K562 (cell line): ENCODE measurements around the gene PCK1. TPM values are rescaled to one million over a fixed set of nuclear protein-coding genes. Genes with fewer than 3 reads are reported as not detected.

Experiments
- FOXJ3 ChIP-seq: sonication (generic); formaldehyde crosslinking; IDR thresholded peaks from 2 replicates; pipeline ENCODE4 v1.4.0; 2020; ENCODE audit warnings: mild to moderate bottlenecking, missing genetic modification reagents
- HNRNPH1 ChIP-seq: fragments of 200-400 bp; formaldehyde crosslinking; optimal IDR thresholded peaks from 2 replicates; pipeline ENCODE3; 2017; ENCODE audit warnings: low read depth, mild to moderate bottlenecking, low read length, moderate library complexity
- MGA ChIP-seq: fragments of 450-650 bp; IDR thresholded peaks from 2 replicates; pipeline ENCODE4 v1.6.1; 2016; ENCODE audit warnings: mild to moderate bottlenecking, moderate library complexity
- polyA plus RNA-seq, 8 experiments: library from polyadenylated mRNA; depleted of rRNA in 4 of 8; stranded (reverse) in 5 of 8; unstranded in 3 of 8; fragments of >200 nt; fragmentation: Nextera tagmentation in 2 of 8; fragmentation: Illumina TruSeq in 1 of 8; extraction: Ambion mirVana in 2 of 8; extraction: Trizol in 1 of 8; gene quantifications; 2 replicates each; pipeline versions ENCODE4 v1.2.1 to v1.2.3, GENCODE V29; 2011 to 2014; ENCODE audit warnings: inconsistent platforms in 1 of 8, missing spikeins in 1 of 8
- total RNA-seq, 7 experiments: library from RNA; depleted of rRNA in 6 of 7; stranded (reverse); fragments of >200 nt in 6 of 7; fragmentation: Illumina TruSeq in 2 of 7; extraction: Trizol in 2 of 7; gene quantifications; 2 replicates each; pipeline versions ENCODE4 v1.2.1 to v1.2.3, GENCODE V29; 2011 to 2021; ENCODE audit warnings: low replicate concordance in 1 of 7
- TF ChIP-seq, protein P1 (sequence below): fragments of 450-650 bp; IDR thresholded peaks from 2 replicates; pipeline ENCODE4 v1.6.1; 2017; ENCODE audit warnings: antibody characterized with exemption, mild to moderate bottlenecking
- TF ChIP-seq, protein P2 (sequence below), 2 experiments: IDR thresholded peaks; 2 replicates each; pipeline ENCODE4 v1.6.1; 2012; ENCODE audit warnings: improper control_type of control experiment in 2 of 2, low read depth in 2 of 2, low read length in 2 of 2, borderline replicate concordance in 1 of 2

The PCK1 gene
- total and polyA plus RNA-seq, 9 of the 15 experiments (the other 6 are each of a cell fraction or from before 2014, with no cell fraction given): 0.05 to 0.73 (median 0.15) TPM

- TF ChIP-seq, protein P1, sequence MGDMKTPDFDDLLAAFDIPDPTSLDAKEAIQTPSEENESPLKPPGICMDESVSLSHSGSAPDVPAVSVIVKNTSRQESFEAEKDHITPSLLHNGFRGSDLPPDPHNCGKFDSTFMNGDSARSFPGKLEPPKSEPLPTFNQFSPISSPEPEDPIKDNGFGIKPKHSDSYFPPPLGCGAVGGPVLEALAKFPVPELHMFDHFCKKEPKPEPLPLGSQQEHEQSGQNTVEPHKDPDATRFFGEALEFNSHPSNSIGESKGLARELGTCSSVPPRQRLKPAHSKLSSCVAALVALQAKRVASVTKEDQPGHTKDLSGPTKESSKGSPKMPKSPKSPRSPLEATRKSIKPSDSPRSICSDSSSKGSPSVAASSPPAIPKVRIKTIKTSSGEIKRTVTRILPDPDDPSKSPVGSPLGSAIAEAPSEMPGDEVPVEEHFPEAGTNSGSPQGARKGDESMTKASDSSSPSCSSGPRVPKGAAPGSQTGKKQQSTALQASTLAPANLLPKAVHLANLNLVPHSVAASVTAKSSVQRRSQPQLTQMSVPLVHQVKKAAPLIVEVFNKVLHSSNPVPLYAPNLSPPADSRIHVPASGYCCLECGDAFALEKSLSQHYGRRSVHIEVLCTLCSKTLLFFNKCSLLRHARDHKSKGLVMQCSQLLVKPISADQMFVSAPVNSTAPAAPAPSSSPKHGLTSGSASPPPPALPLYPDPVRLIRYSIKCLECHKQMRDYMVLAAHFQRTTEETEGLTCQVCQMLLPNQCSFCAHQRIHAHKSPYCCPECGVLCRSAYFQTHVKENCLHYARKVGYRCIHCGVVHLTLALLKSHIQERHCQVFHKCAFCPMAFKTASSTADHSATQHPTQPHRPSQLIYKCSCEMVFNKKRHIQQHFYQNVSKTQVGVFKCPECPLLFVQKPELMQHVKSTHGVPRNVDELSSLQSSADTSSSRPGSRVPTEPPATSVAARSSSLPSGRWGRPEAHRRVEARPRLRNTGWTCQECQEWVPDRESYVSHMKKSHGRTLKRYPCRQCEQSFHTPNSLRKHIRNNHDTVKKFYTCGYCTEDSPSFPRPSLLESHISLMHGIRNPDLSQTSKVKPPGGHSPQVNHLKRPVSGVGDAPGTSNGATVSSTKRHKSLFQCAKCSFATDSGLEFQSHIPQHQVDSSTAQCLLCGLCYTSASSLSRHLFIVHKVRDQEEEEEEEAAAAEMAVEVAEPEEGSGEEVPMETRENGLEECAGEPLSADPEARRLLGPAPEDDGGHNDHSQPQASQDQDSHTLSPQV: peak; percentile 57
- TF ChIP-seq HNRNPH1: no peak
- TF ChIP-seq MGA: peak; percentile 24; the same call in 1 of the 2 replicates
- TF ChIP-seq, protein P2, sequence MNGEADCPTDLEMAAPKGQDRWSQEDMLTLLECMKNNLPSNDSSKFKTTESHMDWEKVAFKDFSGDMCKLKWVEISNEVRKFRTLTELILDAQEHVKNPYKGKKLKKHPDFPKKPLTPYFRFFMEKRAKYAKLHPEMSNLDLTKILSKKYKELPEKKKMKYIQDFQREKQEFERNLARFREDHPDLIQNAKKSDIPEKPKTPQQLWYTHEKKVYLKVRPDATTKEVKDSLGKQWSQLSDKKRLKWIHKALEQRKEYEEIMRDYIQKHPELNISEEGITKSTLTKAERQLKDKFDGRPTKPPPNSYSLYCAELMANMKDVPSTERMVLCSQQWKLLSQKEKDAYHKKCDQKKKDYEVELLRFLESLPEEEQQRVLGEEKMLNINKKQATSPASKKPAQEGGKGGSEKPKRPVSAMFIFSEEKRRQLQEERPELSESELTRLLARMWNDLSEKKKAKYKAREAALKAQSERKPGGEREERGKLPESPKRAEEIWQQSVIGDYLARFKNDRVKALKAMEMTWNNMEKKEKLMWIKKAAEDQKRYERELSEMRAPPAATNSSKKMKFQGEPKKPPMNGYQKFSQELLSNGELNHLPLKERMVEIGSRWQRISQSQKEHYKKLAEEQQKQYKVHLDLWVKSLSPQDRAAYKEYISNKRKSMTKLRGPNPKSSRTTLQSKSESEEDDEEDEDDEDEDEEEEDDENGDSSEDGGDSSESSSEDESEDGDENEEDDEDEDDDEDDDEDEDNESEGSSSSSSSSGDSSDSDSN (IDR thresholded peaks at IDR 0.05; ENCODE audit: borderline replicate concordance in 1 of 2, low read depth in 2 of 2, low read length in 2 of 2): no peak
- no peak for TF ChIP-seq FOXJ3 (CRISPR knock-in tag)
- TF ChIP-seq, all 486 proteins: peak for 5
Measured at GRCh38 chr20:57522380-57523140, 38.4 kb upstream of the PCK1 start (continued).
